ENCODE measurements around the gene PABPC1L2B.
"Not testable (repeated sequence)": the region's sequence is repeated elsewhere in the genome, so short reads cannot be mapped to it uniquely, and the experiment has no call there.

PABPC1L2B gene

DNA sequence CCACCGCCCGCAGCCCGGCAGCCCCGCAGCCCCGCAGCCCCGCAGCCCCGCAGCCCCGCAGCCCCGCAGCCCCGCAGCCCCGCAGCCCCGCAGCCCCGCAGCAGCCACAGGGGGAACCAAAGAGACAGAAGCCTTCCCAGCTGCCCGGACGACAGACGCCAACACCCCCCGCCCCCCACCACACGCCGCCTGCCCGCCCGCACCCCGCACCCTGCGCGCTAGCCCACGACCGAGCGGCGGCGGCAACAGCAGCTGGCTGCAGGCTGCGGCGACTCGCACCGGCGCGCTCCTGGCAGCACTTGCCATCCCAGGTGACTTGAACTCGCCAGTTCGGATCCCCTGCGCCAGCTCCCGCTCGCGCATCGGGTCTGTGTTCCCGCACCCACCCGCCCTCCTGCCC lies at the start of gene PABPC1L2B:
Gene PABPC1L2B (plus strand): TSS at position 207 of the 400 bp plus-strand sequence. CDS start 704 bp downstream, outside the sequence.
- DNase-seq (ENCODE audit: low spot score) = not testable (repeated sequence)

DNA sequence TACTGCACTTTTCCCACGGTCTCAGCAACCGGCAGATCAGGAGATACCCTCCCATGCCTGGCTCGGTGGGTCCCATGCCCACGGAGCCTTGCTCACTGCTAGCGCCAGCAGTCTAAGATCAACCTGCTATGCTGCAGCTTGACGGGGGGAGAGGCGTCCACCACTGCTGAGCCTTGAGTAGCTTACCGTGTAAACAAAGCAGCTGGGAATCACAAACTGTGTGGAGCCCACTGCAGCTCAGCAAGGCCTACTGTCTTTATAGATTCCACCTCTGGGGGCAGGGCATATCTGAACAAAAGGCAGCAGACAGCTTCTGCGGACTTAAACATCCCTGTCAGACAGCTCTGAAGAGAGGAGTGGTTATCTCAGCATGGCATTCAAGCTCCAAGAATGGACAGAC lies 42.8 kb upstream of the PABPC1L2B start:
- not testable (repeated sequence) for DNase-seq (ENCODE audit: low spot score)

DNA sequence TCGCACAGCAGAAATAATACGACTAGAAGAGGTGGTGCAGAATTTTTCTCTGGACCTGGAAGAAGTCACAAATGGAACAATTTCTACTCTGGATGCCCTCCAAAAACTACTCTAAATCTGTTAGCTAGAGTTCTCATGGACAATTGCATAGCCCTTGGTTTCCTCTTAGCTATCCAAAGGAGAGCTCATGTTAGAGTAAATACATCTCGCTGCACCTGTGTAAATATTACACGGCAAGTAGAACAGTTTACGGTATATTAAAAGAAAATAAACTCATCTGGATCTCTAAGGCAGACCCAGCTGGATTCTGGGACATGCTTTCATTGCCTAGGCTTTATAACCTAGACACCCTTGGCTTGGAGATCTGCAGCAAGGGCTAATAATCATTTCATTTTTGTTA lies 30.9 kb upstream of the PABPC1L2B start:
- DNase-seq (ENCODE audit: low spot score) = not testable (repeated sequence)

DNA sequence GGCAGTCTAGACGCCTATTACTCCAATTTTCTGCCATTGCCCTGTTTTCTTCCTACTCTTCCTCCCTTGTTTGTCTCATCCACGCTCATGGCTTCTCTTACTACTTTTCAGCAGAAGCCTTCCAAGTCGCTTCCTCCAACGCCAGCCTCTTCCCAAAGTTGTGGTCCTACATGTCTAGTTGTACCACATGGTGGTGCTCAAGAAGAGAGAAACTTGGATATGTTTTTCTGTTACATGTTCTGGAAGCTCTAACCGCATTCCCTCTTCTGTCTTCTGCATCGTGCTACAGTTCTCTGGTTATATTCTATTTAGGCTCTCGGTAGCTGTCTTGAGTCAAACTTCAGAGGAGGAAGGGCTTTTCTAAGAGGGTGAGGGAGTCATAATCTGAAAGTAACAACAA lies 27.9 kb upstream of the PABPC1L2B start:
- not testable (repeated sequence) for DNase-seq (ENCODE audit: low spot score)

DNA sequence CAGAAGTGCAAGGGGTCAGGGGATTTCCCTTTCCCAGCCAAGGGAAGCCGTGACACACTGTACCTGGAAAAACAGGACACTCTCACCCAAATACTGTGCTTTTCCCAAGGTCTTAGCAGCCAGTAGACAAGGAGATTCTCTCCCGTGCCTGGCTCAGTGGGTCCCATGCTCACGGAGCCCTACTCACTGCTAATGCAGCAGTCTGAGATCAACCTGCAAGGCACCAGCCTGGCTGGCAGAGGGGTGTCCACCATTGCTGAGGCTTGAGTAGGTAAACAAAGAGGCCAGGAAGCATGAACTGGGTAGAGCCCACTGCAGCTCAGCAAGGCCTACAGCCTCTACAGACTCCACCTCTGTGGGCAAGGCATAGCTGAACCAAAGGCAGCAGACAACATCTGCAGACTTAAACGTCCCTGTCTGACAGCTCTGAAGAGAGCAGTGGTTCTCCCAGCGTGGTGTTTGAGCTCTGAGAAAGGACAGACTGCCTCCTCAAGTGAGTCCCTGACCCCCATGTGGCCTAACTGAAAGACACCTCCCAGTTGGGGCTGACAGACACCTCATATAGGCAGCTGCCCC lies 21.8 kb upstream of the PABPC1L2B start:
- not testable (repeated sequence) for DNase-seq (ENCODE audit: low spot score)

DNA sequence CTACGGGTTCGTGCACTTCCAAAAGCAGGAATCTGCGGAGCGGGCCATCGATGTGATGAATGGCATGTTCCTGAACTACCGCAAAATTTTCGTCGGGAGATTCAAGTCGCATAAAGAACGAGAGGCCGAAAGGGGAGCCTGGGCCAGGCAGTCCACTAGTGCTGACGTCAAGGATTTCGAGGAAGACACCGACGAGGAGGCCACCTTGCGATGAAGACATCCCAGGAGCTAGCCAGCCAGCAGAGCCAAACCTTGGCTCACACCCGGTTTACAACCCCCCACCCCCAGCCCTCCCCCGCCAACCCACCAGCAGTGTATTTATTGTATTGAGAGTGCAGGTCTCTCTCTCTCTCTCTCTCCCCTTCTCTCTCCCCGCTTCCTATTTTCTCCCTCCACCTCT lies 1.3 kb downstream of the PABPC1L2B start:
- DNase-seq (ENCODE audit: low spot score) = not testable (repeated sequence)

DNA sequence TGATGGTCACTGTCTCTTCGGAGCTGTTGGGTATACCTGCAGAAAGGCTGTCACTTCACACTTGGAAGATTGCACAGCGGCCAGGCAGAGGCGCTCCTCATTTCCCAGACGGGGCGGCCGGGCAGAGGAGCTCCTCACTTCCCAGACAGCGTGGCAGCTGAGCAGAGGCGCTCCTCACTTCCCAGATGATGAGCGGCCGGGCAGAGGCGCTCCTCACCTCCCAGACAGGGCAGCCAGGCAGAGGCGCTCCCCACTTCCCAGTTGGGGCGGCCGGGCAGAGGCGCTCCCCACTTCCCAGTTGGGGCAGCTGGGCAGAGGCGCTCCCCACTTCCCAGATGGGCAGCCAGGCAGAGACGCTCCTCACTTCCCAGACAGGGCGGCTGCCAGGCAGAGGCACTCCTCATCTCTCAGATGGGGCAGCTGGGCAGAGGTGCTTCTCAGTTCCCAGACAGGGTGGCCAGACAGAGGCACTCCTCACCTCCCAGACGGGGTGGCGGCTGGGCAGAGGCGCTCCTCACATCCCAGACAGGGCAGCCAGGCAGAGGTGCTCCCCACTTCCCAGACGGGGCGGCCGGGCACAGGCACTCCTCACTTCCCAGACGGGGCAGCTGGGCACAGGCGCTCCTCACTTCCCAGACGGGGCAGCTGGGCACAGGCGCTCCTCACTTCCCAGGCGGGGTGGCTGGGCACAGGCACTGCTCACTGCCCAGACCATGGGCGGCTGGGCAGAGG lies 18.8 kb downstream of the PABPC1L2B start:
- no peak for DNase-seq (ENCODE audit: low spot score)

DNA sequence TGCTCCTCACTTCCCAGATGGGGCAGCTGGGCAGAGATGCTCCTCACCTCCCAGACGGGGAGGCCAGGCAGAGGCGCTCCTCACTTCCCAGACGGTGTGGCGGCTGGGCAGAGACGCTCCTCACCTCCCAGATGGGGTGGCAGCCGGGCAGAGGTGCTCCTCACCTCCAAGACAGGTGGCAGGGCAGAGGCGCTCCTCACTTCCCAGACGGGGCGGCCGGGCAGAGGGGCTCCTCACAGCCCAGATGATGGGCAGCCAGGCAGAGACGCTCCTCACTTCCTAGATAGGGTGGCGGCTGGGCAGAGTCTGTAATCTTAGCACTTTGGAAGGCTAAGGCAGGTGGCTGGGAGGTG lies 19.3 kb downstream of the PABPC1L2B start:
- DNase-seq (ENCODE audit: low spot score) = not testable (repeated sequence)

DNA sequence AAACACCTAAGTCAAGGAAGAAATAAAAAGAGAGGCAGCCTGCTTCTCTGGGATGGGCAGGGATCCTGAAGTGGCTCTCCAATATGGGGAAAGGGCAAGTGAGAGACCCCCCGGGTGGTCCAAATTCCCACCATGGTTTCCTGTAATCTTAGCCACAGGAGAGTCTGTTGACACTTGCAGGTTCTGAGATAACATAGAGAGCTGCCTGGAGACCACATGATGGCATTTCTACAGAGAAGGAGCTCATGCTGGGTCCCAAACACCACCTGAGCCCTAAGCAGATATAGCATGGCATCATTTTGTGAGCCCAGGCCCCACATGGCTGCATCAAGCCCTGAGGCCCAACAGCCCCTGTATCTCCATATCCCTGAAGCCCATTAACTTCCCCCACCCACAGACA lies 26.1 kb downstream of the PABPC1L2B start:
- DNase-seq (ENCODE audit: low spot score) = no peak
